Stimulated activated CD8-positive, alpha-beta memory T cell treated with anti-CD3 and anti-CD28 coated beads, Interleukin-12 subunit alpha, Interleukin-12 subunit beta, amount 100 ng/mL, for 24 hours (primary cell): ENCODE results near the gene NAT9.

ENCODE experiments used
- DNase-seq: peaks from one replicate; pipeline ENCODE4 v3.0.0-alpha.2; 2020; ENCODE audit errors: extremely low read depth

Gene NAT9

DNA sequence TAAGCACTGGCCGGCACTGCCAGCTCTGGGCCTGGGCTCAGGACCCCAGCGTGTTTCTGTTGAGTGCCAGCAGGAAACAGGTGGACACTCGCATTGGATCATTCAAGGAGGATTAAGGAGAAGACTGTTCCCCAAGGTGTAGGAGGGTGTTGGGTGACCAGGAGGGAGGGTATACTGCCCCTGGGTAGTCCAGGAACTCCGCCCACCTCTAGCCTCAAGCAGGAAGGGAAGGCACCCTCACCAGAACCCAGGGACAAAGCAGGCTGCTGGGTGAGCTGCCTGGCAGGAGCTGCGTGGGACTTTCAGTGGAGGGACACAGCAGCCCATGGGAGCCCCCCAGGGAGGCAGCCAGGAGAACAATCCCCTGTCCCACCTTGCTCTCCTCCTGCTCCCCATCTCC lies 46.8 kb downstream of the NAT9 start:
- DNase-seq: no peak

DNA sequence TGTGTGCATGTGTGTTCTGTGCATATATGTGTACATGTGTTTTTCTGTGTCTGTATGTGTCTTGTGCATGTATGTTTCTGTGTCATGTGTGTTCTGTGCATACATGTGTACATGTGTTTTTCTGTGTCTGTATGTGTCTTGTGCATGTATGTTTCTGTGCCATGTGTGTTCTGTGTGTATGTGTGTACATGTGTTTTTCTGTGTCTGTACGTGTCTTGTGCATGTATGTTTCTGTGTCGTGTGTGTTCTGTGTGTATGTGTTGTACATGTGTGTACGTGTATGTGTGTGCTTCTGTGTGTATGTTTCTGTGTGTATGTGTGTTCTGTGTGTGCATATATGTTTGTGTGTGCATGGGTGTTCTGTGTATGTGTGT lies 47.5 kb downstream of the NAT9 start:
- no peak for DNase-seq

DNA sequence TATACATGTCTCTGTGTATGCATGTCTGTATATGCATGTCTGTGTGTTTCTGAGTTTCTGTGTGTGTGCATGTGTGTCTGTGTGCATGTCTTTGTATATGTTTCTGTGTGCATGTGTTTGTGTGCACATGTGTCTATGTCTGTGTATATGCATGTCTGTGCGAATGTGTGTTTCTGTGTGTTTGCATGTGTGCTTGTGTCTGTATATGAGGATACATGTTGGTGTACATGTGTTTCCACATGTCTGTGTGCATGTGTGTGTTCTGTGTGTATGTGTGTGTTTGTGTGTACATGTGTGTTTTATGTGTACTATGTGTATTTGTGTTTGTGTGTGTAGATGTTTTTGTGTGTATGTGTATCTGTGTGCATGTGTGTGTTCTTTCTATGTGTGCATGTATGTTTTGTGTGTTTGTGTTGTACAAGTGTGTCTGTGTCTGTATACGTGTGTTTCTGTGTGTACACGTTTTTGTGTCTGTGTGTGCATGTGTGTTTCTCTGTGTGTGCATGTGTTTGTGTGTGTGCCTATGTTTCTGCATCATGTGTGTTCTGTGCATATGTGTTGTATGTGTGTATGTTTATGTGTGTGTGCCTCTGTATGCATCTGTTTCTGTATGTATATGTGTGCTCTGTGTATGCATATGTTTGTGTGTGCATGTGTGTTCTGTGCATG lies 48.0 kb downstream of the NAT9 start:
- no peak for DNase-seq

DNA sequence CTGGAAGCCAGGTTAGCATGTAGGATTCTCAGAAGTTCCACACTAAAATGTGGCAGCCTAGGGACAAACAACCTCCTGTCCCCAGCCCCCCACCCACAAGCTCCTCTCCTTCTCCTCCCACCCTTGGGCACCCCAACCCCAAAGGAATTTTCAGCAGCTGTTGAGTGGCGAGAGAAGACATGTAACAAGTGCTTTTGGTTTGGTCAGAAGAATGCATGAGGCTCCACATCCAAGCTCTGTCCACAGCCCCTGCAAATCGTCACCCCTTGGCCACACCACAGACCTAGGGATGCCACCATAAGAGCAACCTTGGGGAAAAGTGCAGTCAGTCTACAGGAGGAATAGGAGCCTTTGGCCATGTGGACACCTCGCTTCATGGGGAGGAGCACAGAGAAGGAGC lies 51.0 kb downstream of the NAT9 start:
- DNase-seq: no peak

DNA sequence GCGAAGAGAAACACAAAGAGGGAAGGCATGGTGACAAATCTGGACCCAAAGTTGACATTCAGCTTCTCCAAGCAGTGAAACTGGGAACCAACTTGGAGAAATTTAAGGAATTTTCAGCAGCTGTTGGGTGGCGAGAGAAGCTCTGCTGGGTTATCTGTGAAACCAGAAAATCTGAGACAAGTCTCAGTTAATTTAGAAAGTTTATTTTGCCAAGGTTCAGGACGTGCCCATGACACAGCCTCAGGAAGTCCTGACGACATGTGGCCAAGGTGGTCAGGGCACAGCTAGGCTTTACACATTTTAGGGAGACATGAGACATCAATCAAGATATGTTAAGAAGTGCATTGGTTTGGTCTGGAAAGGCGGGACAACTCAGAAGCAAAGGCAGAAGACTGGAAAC lies 52.3 kb downstream of the NAT9 start:
- no peak for DNase-seq

DNA sequence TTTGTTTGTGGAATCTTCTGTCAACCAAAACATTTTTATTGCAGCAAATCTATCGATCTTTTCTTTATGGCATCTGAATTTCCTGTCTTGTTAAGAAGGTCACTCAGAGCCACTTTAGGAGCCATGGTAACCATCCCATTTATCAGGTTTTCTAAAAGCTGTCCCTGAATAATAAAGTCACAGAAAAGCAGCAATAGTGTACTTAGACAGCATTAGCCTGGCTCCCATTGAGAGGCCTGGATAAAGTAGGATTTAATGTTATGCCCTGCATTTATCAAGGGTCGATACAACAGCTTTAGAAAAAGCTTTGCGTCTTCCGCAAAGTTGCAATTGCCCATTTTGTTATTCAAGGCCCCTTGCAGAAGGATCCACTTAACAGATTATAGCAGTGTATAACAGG lies 53.4 kb downstream of the NAT9 start:
- no peak for DNase-seq
